GM12874 (cell line): ENCODE measurements around the gene APOBEC4.

Source experiments
- TF ChIP-seq, protein P1 (sequence below): IDR thresholded peaks from 2 replicates; pipeline ENCODE4 v1.5.1; 2011; ENCODE audit warnings: low read depth, mild to moderate bottlenecking, control low read depth, low read length, moderate library complexity; ENCODE audit not compliant: insufficient read depth

The APOBEC4 gene

DNA sequence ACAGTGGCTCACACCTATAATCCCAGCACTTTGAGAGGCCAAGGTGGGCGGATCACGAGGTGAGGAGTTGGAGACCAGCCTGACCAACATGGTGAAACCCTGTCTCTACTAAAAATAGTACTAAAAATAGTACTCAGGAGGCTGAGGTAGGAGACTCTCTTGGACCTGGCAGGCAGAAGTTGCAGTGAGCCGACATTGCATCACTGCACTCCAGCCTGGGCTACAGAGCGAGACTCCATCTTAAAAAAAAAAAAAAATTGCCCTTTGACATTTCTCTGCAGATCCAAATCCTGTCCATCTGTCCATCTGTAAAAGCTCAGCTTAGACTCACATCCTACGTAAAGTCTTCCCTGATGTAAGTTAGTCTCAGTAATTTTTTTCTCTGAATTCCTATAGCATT lies 56.6 kb downstream of the APOBEC4 start:
- TF ChIP-seq, protein P1, sequence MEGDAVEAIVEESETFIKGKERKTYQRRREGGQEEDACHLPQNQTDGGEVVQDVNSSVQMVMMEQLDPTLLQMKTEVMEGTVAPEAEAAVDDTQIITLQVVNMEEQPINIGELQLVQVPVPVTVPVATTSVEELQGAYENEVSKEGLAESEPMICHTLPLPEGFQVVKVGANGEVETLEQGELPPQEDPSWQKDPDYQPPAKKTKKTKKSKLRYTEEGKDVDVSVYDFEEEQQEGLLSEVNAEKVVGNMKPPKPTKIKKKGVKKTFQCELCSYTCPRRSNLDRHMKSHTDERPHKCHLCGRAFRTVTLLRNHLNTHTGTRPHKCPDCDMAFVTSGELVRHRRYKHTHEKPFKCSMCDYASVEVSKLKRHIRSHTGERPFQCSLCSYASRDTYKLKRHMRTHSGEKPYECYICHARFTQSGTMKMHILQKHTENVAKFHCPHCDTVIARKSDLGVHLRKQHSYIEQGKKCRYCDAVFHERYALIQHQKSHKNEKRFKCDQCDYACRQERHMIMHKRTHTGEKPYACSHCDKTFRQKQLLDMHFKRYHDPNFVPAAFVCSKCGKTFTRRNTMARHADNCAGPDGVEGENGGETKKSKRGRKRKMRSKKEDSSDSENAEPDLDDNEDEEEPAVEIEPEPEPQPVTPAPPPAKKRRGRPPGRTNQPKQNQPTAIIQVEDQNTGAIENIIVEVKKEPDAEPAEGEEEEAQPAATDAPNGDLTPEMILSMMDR = no peak
